Measurements from ENCODE around the gene MINDY4. TPM values are rescaled to one million over a fixed set of nuclear protein-coding genes. Genes with fewer than 3 reads are reported as not detected.

The MINDY4 gene
- total RNA-seq, 1 donor from 2014 or later, result 4.7 TPM

GRCh38 chr7:30841801-30842541 is 70.8 kb downstream of the MINDY4 start:
- no peak for TF ChIP-seq CTCF (IDR thresholded peaks at IDR 0.05; ENCODE audit: unreplicated experiment)
- Mint-ChIP-seq H3K9me3 (ENCODE audit: unreplicated experiment) (no peaks in the 10 kb centered on the region), H3K27me3 (ENCODE audit: unreplicated experiment) (peaks cover 8% of the 10 kb centered on the region), H3K4me3 (ENCODE audit: unreplicated experiment) (no peak overlapping the region), H3K36me3 (ENCODE audit: low read depth, unreplicated experiment) (no peaks in the 10 kb centered on the region), H3K27ac (ENCODE audit: unreplicated experiment) (no peak overlapping the region), H3K4me1 (ENCODE audit: unreplicated experiment) (peaks cover 26% of the 10 kb centered on the region)
- no peak for DNase-seq (ENCODE audit: low spot score)

GRCh38 chr7:30842542-30843451 is 71.6 kb downstream of the MINDY4 start:
- Mint-ChIP-seq H3K9me3 (ENCODE audit: unreplicated experiment) (no peaks in the 10 kb centered on the region), H3K36me3 (ENCODE audit: low read depth, unreplicated experiment) (no peaks in the 10 kb centered on the region), H3K4me3 (ENCODE audit: unreplicated experiment) (no peak overlapping the region), H3K4me1 (ENCODE audit: unreplicated experiment) (peaks cover 31% of the 10 kb centered on the region), H3K27me3 (ENCODE audit: unreplicated experiment) (peaks cover 6% of the 10 kb centered on the region), H3K27ac (ENCODE audit: unreplicated experiment) (no peak overlapping the region)
- DNase-seq (ENCODE audit: low spot score), result no peak
- TF ChIP-seq CTCF (IDR thresholded peaks at IDR 0.05; ENCODE audit: unreplicated experiment), result no peak

GRCh38 chr7:30843741-30844482 is 72.7 kb downstream of the MINDY4 start:
- H3K4me1 Mint-ChIP-seq (ENCODE audit: unreplicated experiment), result peaks cover 31% of the 10 kb centered on the region
- H3K27me3 Mint-ChIP-seq (ENCODE audit: unreplicated experiment), result peaks cover 4% of the 10 kb centered on the region
- H3K4me3 Mint-ChIP-seq (ENCODE audit: unreplicated experiment), result no peak overlapping the region
- no peaks in the 10 kb centered on the region for H3K36me3 Mint-ChIP-seq (ENCODE audit: low read depth, unreplicated experiment)
- H3K27ac Mint-ChIP-seq (ENCODE audit: unreplicated experiment), result no peak overlapping the region
- TF ChIP-seq CTCF (IDR thresholded peaks at IDR 0.05; ENCODE audit: unreplicated experiment), result no peak
- H3K9me3 Mint-ChIP-seq (ENCODE audit: unreplicated experiment), result no peaks in the 10 kb centered on the region
- no peak for DNase-seq (ENCODE audit: low spot score)

- DNase-seq (ENCODE audit: low spot score), result no peak
- no peak for TF ChIP-seq CTCF (IDR thresholded peaks at IDR 0.05; ENCODE audit: unreplicated experiment)
- H3K4me1 Mint-ChIP-seq (ENCODE audit: unreplicated experiment), result peaks cover 32% of the 10 kb centered on the region
- no peak overlapping the region for H3K27ac Mint-ChIP-seq (ENCODE audit: unreplicated experiment)
- H3K4me3 Mint-ChIP-seq (ENCODE audit: unreplicated experiment), result no peak overlapping the region
- no peaks in the 10 kb centered on the region for H3K36me3 Mint-ChIP-seq (ENCODE audit: low read depth, unreplicated experiment)
- H3K9me3 Mint-ChIP-seq (ENCODE audit: unreplicated experiment), result no peaks in the 10 kb centered on the region
- peaks cover 4% of the 10 kb centered on the region for H3K27me3 Mint-ChIP-seq (ENCODE audit: unreplicated experiment)
Observed at GRCh38 chr7:30844483-30844874, 73.3 kb downstream of the MINDY4 start.

All from endothelial cell (in vitro differentiated cells).